Body of pancreas (tissue), 4 donors: ENCODE measurements around the gene PPL. TPM values are rescaled to one million over a fixed set of nuclear protein-coding genes. Genes with fewer than 3 reads are reported as not detected.
"Not testable (repeated sequence)": the region's sequence is repeated elsewhere in the genome, so short reads cannot be mapped to it uniquely, and the experiment has no call there.

Experiments
- ATAC-seq: fragments of 150-250 bp; one replicate; pipeline ENCODE4 v1.9.1; 2016
- DNase-seq, 4 donors: peaks; one replicate each; pipeline ENCODE4 v3.0.0-alpha.2; 2019
- H3K27ac ChIP-seq, 4 donors: fragments of 200-600 bp; sonication (generic); 1 replicate in 3 of 4; 2 replicates in 1 of 4; pipeline versions ENCODE4 v1.5.1 to v1.6.1; 2016 to 2019; ENCODE audit warnings: mild to moderate bottlenecking in 1 of 4, mixed read lengths in 1 of 4, moderate library complexity in 1 of 4
- H3K27me3 ChIP-seq, 2 donors: fragments of 200-600 bp; sonication (generic); one replicate each; pipeline ENCODE4 v1.6.0; 2016; ENCODE audit warnings: mild to moderate bottlenecking in 1 of 2
- H3K36me3 ChIP-seq, 2 donors: fragments of 200-600 bp; sonication (generic); replicated peaks in 1 of 2; 2 replicates each; pipeline ENCODE4 v1.5.1; 2016; ENCODE audit warnings: low read depth in 2 of 2; ENCODE audit not compliant: insufficient read depth in 1 of 2
- H3K4me1 ChIP-seq: fragments of 200-600 bp; sonication (generic); one replicate; pipeline ENCODE4 v1.6.0; 2016
- H3K4me3 ChIP-seq, 2 donors: fragments of 200-600 bp; sonication (generic); 1 replicate in 1 of 2; 2 replicates in 1 of 2; pipeline ENCODE4 v1.5.1; 2016 to 2019
- H3K9me3 ChIP-seq, 3 donors: fragments of 200-600 bp; sonication (generic); 1 replicate in 2 of 3; 2 replicates in 1 of 3; pipeline ENCODE4 v1.5.1; 2016
- CTCF ChIP-seq, 7 experiments: fragments of 450-650 bp in 4 of 7; fragments of 200-600 bp in 3 of 7; sonication (generic) in 3 of 7; IDR thresholded peaks; one replicate each; pipeline ENCODE4 v1.5.1; 2016 to 2019; ENCODE audit warnings: antibody characterized with exemption in 7 of 7
- POLR2A ChIP-seq, 3 donors: fragments of 450-650 bp; IDR thresholded peaks; one replicate each; pipeline ENCODE4 v1.6.1; 2016; ENCODE audit warnings: antibody characterized with exemption in 3 of 3, mild to moderate bottlenecking in 2 of 3
- WGBS, 2 donors: methylation state at CpG; one replicate each; pipeline ENCODE4 v1.1.5; 2017; 5-methylcytosine and 5-hydroxymethylcytosine counted together
- intact Hi-C: fragments of 100-400 bp; cut with DNase I; formaldehyde crosslinking; loops from one replicate; pipeline ENCODE4 v1.15.1; 2023
- total RNA-seq, 2 donors: library from RNA; depleted of rRNA; stranded (reverse); fragments of >200 nt; gene quantifications; one replicate each; pipeline ENCODE4 v1.1.0, GENCODE V29; 2016

Gene PPL
- total RNA-seq, 2 donors from 2014 or later, result 20.2 to 26.0 TPM

- intact Hi-C loops, result no loop called here
- 92% methylated on average over 18 to 23 of the region's 28 CpGs for WGBS, 2 donors
- Histone ChIP-seq H3K27me3 (no peaks in the 10 kb centered on the region), H3K4me1 (no peaks in the 10 kb centered on the region), H3K9me3 (no peaks in the 10 kb centered on the region), H3K4me3 (no peak overlapping the region), H3K27ac (no peak overlapping the region), H3K36me3 (peaks cover 0 to 2% of the 10 kb centered on the region in 2 donors)
- TF ChIP-seq POLR2A (IDR thresholded peaks at IDR 0.05), result no peak
- no peak for TF ChIP-seq CTCF (IDR thresholded peaks at IDR 0.05)
- ATAC-seq (no peak), DNase-seq (no peak)
These were observed 38.0 kb downstream of the PPL start for GRCh38 chr16:4898811-4899473.

- H3K9me3 ChIP-seq, result no peaks in the 10 kb centered on the region
- DNase-seq (no peak), ATAC-seq (no peak)
- H3K27ac ChIP-seq, result no peak overlapping the region
- WGBS, 2 donors, result 87 to 90% methylated on average over 6 to 7 of the region's 7 CpGs
- TF ChIP-seq POLR2A (IDR thresholded peaks at IDR 0.05), result no peak
- TF ChIP-seq CTCF (IDR thresholded peaks at IDR 0.05), result no peak
- H3K27me3 ChIP-seq, result no peaks in the 10 kb centered on the region
- intact Hi-C loops, result no loop called here
- peaks cover 0 to 3% of the 10 kb centered on the region in 2 donors for H3K36me3 ChIP-seq
- H3K4me3 ChIP-seq, result no peak overlapping the region
- H3K4me1 ChIP-seq, result no peaks in the 10 kb centered on the region
These were observed 39.6 kb downstream of the PPL start for GRCh38 chr16:4897328-4897727.

- H3K4me3 ChIP-seq, DNase-seq, H3K9me3 ChIP-seq, H3K27me3 ChIP-seq, H3K36me3 ChIP-seq, ATAC-seq, H3K4me1 ChIP-seq, H3K27ac ChIP-seq, intact Hi-C loops: not testable (repeated sequence)
- 84 to 91% methylated on average over 9 of the region's 9 CpGs for WGBS, 2 donors
These were observed 40.2 kb downstream of the PPL start for GRCh38 chr16:4896761-4897160.

GRCh38 chr16:4895366-4895765, 41.6 kb downstream of the PPL start:
- intact Hi-C loops, result no loop called here
- WGBS, 2 donors, result 86 to 100% methylated on average over 5 to 12 of the region's 13 CpGs
- Histone ChIP-seq H3K36me3 (peaks cover 0 to 4% of the 10 kb centered on the region in 2 donors), H3K4me1 (no peaks in the 10 kb centered on the region), H3K9me3 (no peaks in the 10 kb centered on the region), H3K27me3 (no peaks in the 10 kb centered on the region), H3K27ac (no peak overlapping the region), H3K4me3 (no peak overlapping the region)
- TF ChIP-seq POLR2A (IDR thresholded peaks at IDR 0.05) (no peak), CTCF (IDR thresholded peaks at IDR 0.05) (no peak)
- ATAC-seq (no peak), DNase-seq (no peak)

GRCh38 chr16:4894276-4895150, 42.4 kb downstream of the PPL start:
- Histone ChIP-seq H3K9me3 (no peaks in the 10 kb centered on the region), H3K4me1 (no peaks in the 10 kb centered on the region), H3K4me3 (no peak overlapping the region), H3K27ac (no peak overlapping the region), H3K27me3 (no peaks in the 10 kb centered on the region), H3K36me3 (peaks cover 0 to 4% of the 10 kb centered on the region in 2 donors)
- no peak for DNase-seq
- ATAC-seq, result no peak
- intact Hi-C loops, result no loop called here
- TF ChIP-seq CTCF (IDR thresholded peaks at IDR 0.05) (no peak), POLR2A (IDR thresholded peaks at IDR 0.05) (no peak)
- WGBS, 2 donors, result 89 to 92% methylated on average over 10 to 21 of the region's 22 CpGs
